ENCODE data around the gene GIPC3. TPM values are rescaled to one million over a fixed set of nuclear protein-coding genes. Genes with fewer than 3 reads are reported as not detected.
A peak's percentile ranks its signal among the peaks of the same experiment; 100 is the strongest.

Gene GIPC3
- total and polyA plus RNA-seq, 4 experiments from 2014 or later: 0.45 to 0.70 (median 0.64) TPM; not detected in 1

- H3K4me3 ChIP-seq (ENCODE audit: low read length in 2 of 2): no peak overlapping the region
- Mint-ChIP-seq H3K36me3 (peaks cover 15 to 19% of the 10 kb centered on the region in 2 donors), H3K4me1 (no peaks in the 10 kb centered on the region), H3K27me3 (no peaks in the 10 kb centered on the region), H3K9me3 (no peaks in the 10 kb centered on the region), H3K4me3 (no peak overlapping the region), H3K27ac (no peak overlapping the region)
- no peaks in the 10 kb centered on the region for H3K4me1 ChIP-seq (ENCODE audit: insufficient read depth, low read length)
- intact Hi-C loops (cut with micrococcal nuclease): no loop called here
- no peaks in the 10 kb centered on the region for H3K36me3 ChIP-seq (ENCODE audit: insufficient read depth, low read length)
- ChIA-PET CTCF (ENCODE audit: partially characterized antibody) (no interaction called here), POLR2A (ENCODE audit: partially characterized antibody) (no interaction called here)
- H3K9me3 ChIP-seq (ENCODE audit: control insufficient read depth in 1 of 2, low read length in 2 of 2): no peaks in the 10 kb centered on the region
- no peak for DNase-seq
- H3K27ac ChIP-seq (ENCODE audit: low read depth, low read length): no peak overlapping the region
- no peaks in the 10 kb centered on the region for H3K27me3 ChIP-seq (ENCODE audit: insufficient read depth, low read length)
These were observed 53.2 kb downstream of the GIPC3 start for GRCh38 chr19:3638208-3639193.

GRCh38 chr19:3639479-3639878 lies 54.2 kb downstream of the GIPC3 start:
- H3K4me3 Mint-ChIP-seq: no peak overlapping the region
- no peaks in the 10 kb centered on the region for H3K9me3 Mint-ChIP-seq
- POLR2A ChIA-PET (ENCODE audit: partially characterized antibody): no interaction called here
- Histone ChIP-seq H3K9me3 (ENCODE audit: control insufficient read depth in 1 of 2, low read length in 2 of 2) (no peaks in the 10 kb centered on the region), H3K4me1 (ENCODE audit: insufficient read depth, low read length) (no peaks in the 10 kb centered on the region), H3K27ac (ENCODE audit: low read depth, low read length) (no peak overlapping the region), H3K27me3 (ENCODE audit: insufficient read depth, low read length) (no peaks in the 10 kb centered on the region), H3K36me3 (ENCODE audit: insufficient read depth, low read length) (no peaks in the 10 kb centered on the region), H3K4me3 (ENCODE audit: low read length in 2 of 2) (no peak overlapping the region)
- H3K4me1 Mint-ChIP-seq: no peaks in the 10 kb centered on the region
- intact Hi-C loops (cut with micrococcal nuclease): no loop called here
- DNase-seq: no peak
- H3K27me3 Mint-ChIP-seq: no peaks in the 10 kb centered on the region
- CTCF ChIA-PET (ENCODE audit: partially characterized antibody): no interaction called here
- peaks cover 14 to 19% of the 10 kb centered on the region in 2 donors for H3K36me3 Mint-ChIP-seq
- H3K27ac Mint-ChIP-seq: peak overlapping the region in 2 of 7 donors; percentile 15 to 66

GRCh38 chr19:3641515-3642269 lies 56.4 kb downstream of the GIPC3 start:
- Histone ChIP-seq H3K27me3 (ENCODE audit: insufficient read depth, low read length) (no peaks in the 10 kb centered on the region), H3K4me1 (ENCODE audit: insufficient read depth, low read length) (no peaks in the 10 kb centered on the region), H3K36me3 (ENCODE audit: insufficient read depth, low read length) (no peaks in the 10 kb centered on the region), H3K4me3 (ENCODE audit: low read length in 2 of 2) (no peak overlapping the region), H3K27ac (ENCODE audit: low read depth, low read length) (no peak overlapping the region), H3K9me3 (ENCODE audit: control insufficient read depth in 1 of 2, low read length in 2 of 2) (no peaks in the 10 kb centered on the region)
- no peaks in the 10 kb centered on the region for H3K9me3 Mint-ChIP-seq
- H3K4me1 Mint-ChIP-seq: no peaks in the 10 kb centered on the region
- DNase-seq: no peak
- H3K27ac Mint-ChIP-seq: no peak overlapping the region
- H3K36me3 Mint-ChIP-seq: peaks cover 15 to 16% of the 10 kb centered on the region in 2 donors
- H3K4me3 Mint-ChIP-seq: no peak overlapping the region
- H3K27me3 Mint-ChIP-seq: no peaks in the 10 kb centered on the region
- intact Hi-C loops (cut with micrococcal nuclease): no loop called here
- POLR2A ChIA-PET (ENCODE audit: partially characterized antibody): no interaction called here
- CTCF ChIA-PET (ENCODE audit: partially characterized antibody): no interaction called here

GRCh38 chr19:3642296-3642695 lies 57.0 kb downstream of the GIPC3 start:
- Mint-ChIP-seq H3K9me3 (no peaks in the 10 kb centered on the region), H3K27me3 (no peaks in the 10 kb centered on the region), H3K4me1 (no peaks in the 10 kb centered on the region), H3K36me3 (peaks cover 15% of the 10 kb centered on the region in 2 donors), H3K4me3 (no peak overlapping the region), H3K27ac (no peak overlapping the region)
- Histone ChIP-seq H3K4me1 (ENCODE audit: insufficient read depth, low read length) (no peaks in the 10 kb centered on the region), H3K27me3 (ENCODE audit: insufficient read depth, low read length) (no peaks in the 10 kb centered on the region), H3K36me3 (ENCODE audit: insufficient read depth, low read length) (no peaks in the 10 kb centered on the region), H3K9me3 (ENCODE audit: control insufficient read depth in 1 of 2, low read length in 2 of 2) (no peaks in the 10 kb centered on the region), H3K27ac (ENCODE audit: low read depth, low read length) (no peak overlapping the region), H3K4me3 (ENCODE audit: low read length in 2 of 2) (no peak overlapping the region)
- intact Hi-C loops (cut with micrococcal nuclease): no loop called here
- CTCF ChIA-PET (ENCODE audit: partially characterized antibody): no interaction called here
- POLR2A ChIA-PET (ENCODE audit: partially characterized antibody): no interaction called here
- DNase-seq: no peak

Other genes starting within 250 kb of the GIPC3 start
- 10 to 100 TPM; 30.3 to 30.9 TPM for gene NFIC, start 218.9 kb upstream of the GIPC3 start, total RNA-seq
- 10 to 100 TPM in 1 of 2 donors, 1 to 10 TPM in 1; 1.9 to 18.9 TPM for gene NFIC, start 218.9 kb upstream of the GIPC3 start, polyA plus RNA-seq
- not detected for gene SMIM24, start 105.0 kb upstream of the GIPC3 start, total RNA-seq
- gene SMIM24, start 105.0 kb upstream of the GIPC3 start, polyA plus RNA-seq: not detected
- gene SMIM44, start 102.0 kb upstream of the GIPC3 start, total RNA-seq: not detected
- not detected for gene SMIM44, start 102.0 kb upstream of the GIPC3 start, polyA plus RNA-seq
- 1 to 10 TPM; 8.3 TPM for gene DOHH, start 84.8 kb upstream of the GIPC3 start, total RNA-seq
- gene DOHH, start 84.8 kb upstream of the GIPC3 start, polyA plus RNA-seq: 10 to 100 TPM in 1 of 2 donors, 1 to 10 TPM in 1; 3.1 to 13.0 TPM
- 10 to 100 TPM; 73.3 to 73.7 TPM for gene FZR1, start 79.2 kb upstream of the GIPC3 start, total RNA-seq
- gene FZR1, start 79.2 kb upstream of the GIPC3 start, polyA plus RNA-seq: 10 to 100 TPM in 1 of 2 donors, 1 to 10 TPM in 1; 7.1 to 16.0 TPM
- gene TEKTIP1, start 46.3 kb upstream of the GIPC3 start, total RNA-seq: 10 to 100 TPM in 1 of 2 experiments, 1 to 10 TPM in 1; 8.1 to 10.6 TPM
- gene TEKTIP1, start 46.3 kb upstream of the GIPC3 start, polyA plus RNA-seq: under 1 TPM in 1 of 2 donors, not detected in 1; 0.55 TPM
- 100 to 1,000 TPM; 128 to 136 TPM for gene MFSD12, start 27.9 kb upstream of the GIPC3 start, total RNA-seq
- 10 to 100 TPM; 45.5 to 54.3 TPM for gene MFSD12, start 27.9 kb upstream of the GIPC3 start, polyA plus RNA-seq
- gene HMG20B, start 12.5 kb upstream of the GIPC3 start, total RNA-seq: 10 to 100 TPM; 48.1 to 51.6 TPM
- 10 to 100 TPM; 42.4 to 43.0 TPM for gene HMG20B, start 12.5 kb upstream of the GIPC3 start, polyA plus RNA-seq
- under 1 TPM; 0.64 to 0.70 TPM for gene TBXA2R, start 21.4 kb downstream of the GIPC3 start, total RNA-seq
- gene TBXA2R, start 21.4 kb downstream of the GIPC3 start, polyA plus RNA-seq: 1 to 10 TPM in 1 of 2 donors, under 1 TPM in 1; 0.35 to 1.1 TPM
- 10 to 100 TPM; 44.0 to 50.4 TPM for gene CACTIN, start 41.3 kb downstream of the GIPC3 start, total RNA-seq
- gene CACTIN, start 41.3 kb downstream of the GIPC3 start, polyA plus RNA-seq: 10 to 100 TPM in 1 of 2 donors, 1 to 10 TPM in 1; 4.4 to 16.1 TPM
- gene PIP5K1C, start 115.0 kb downstream of the GIPC3 start, total RNA-seq: 10 to 100 TPM; 28.2 to 29.7 TPM
- gene PIP5K1C, start 115.0 kb downstream of the GIPC3 start, polyA plus RNA-seq: 10 to 100 TPM in 1 of 2 donors, 1 to 10 TPM in 1; 1.7 to 19.3 TPM
- gene TJP3, start 122.9 kb downstream of the GIPC3 start, total RNA-seq: 10 to 100 TPM; 20.2 to 21.1 TPM
- 10 to 100 TPM; 17.6 to 23.4 TPM for gene TJP3, start 122.9 kb downstream of the GIPC3 start, polyA plus RNA-seq
- gene APBA3, start 176.2 kb downstream of the GIPC3 start, total RNA-seq: 10 to 100 TPM; 83.4 to 86.3 TPM
- gene APBA3, start 176.2 kb downstream of the GIPC3 start, polyA plus RNA-seq: 10 to 100 TPM; 33.1 to 37.0 TPM
- 10 to 100 TPM; 36.7 to 38.6 TPM for gene MRPL54, start 177.2 kb downstream of the GIPC3 start, total RNA-seq
- 100 to 1,000 TPM; 102 to 107 TPM for gene MRPL54, start 177.2 kb downstream of the GIPC3 start, polyA plus RNA-seq
- gene RAX2, start 186.8 kb downstream of the GIPC3 start, total RNA-seq: not detected
- gene RAX2, start 186.8 kb downstream of the GIPC3 start, polyA plus RNA-seq: not detected
- gene MATK, start 200.9 kb downstream of the GIPC3 start, total RNA-seq: 1 to 10 TPM; 7.2 to 9.6 TPM
- 10 to 100 TPM; 19.4 to 27.7 TPM for gene MATK, start 200.9 kb downstream of the GIPC3 start, polyA plus RNA-seq